Neural progenitor cell (in vitro differentiated cells): ENCODE data around the gene RETN. TPM values are rescaled to one million over a fixed set of nuclear protein-coding genes. Genes with fewer than 3 reads are reported as not detected.
A peak's percentile ranks its signal among the peaks of the same experiment; 100 is the strongest.

Experiments used
- DNase-seq: peaks from one replicate; pipeline ENCODE4 v3.0.0-alpha.2; 2016; ENCODE audit warnings: low spot score
- H2AFZ ChIP-seq: fragments of 200-600 bp; sonication (generic); replicated peaks from 2 replicates; pipeline ENCODE4 v1.6.1; 2016; ENCODE audit warnings: antibody characterized with exemption
- H3F3A ChIP-seq: fragments of 200-600 bp; sonication (generic); 2 replicates; pipeline ENCODE4 v1.6.1; 2016; ENCODE audit warnings: antibody characterized with exemption, low read depth
- H3K27ac ChIP-seq: fragments of 200-600 bp; sonication (generic); 2 replicates; pipeline ENCODE4 v1.5.1; 2016; ENCODE audit warnings: mild to moderate bottlenecking
- H3K27me3 ChIP-seq: fragments of 200-600 bp; sonication (generic); 2 replicates; pipeline ENCODE4 v1.6.1; 2016; ENCODE audit warnings: mild to moderate bottlenecking, moderate library complexity
- H3K36me3 ChIP-seq: fragments of 200-600 bp; sonication (generic); 2 replicates; pipeline ENCODE4 v1.5.1; 2016
- H3K4me1 ChIP-seq: fragments of 200-600 bp; sonication (generic); 2 replicates; pipeline ENCODE4 v1.6.1; 2016; ENCODE audit warnings: mixed run types
- H3K4me2 ChIP-seq: fragments of 200-600 bp; sonication (generic); 2 replicates; pipeline ENCODE4 v1.6.1; 2016
- H3K4me3 ChIP-seq: fragments of 200-600 bp; sonication (generic); 2 replicates; pipeline ENCODE4 v1.5.1; 2016
- H3K79me2 ChIP-seq: fragments of 200-600 bp; sonication (generic); 2 replicates; pipeline ENCODE4 v1.6.1; 2016; ENCODE audit warnings: low read depth
- H3K9ac ChIP-seq: fragments of 200-600 bp; sonication (generic); 2 replicates; pipeline ENCODE4 v1.6.1; 2016
- H3K9me3 ChIP-seq: fragments of 200-600 bp; sonication (generic); 2 replicates; pipeline ENCODE4 v1.5.1; 2016; ENCODE audit warnings: low read depth
- H4K20me1 ChIP-seq: fragments of 200-600 bp; sonication (generic); 2 replicates; pipeline ENCODE4 v1.6.1; 2016; ENCODE audit warnings: low read depth
- H3K27ac Mint-ChIP-seq: 3 replicates; pipeline ENCODE4 v1.8.0; 2021; ENCODE audit warnings: mixed read lengths
- H3K27me3 Mint-ChIP-seq: 2 replicates; pipeline ENCODE4 v1.8.0; 2022; ENCODE audit warnings: low read depth, mild to moderate bottlenecking, inconsistent platforms, moderate library complexity, mixed read lengths; ENCODE audit not compliant: insufficient read depth
- H3K36me3 Mint-ChIP-seq: 3 replicates; pipeline ENCODE4 v1.8.0; 2021; ENCODE audit warnings: mixed read lengths
- H3K4me1 Mint-ChIP-seq: 3 replicates; pipeline ENCODE4 v1.8.0; 2021; ENCODE audit warnings: mixed read lengths
- H3K4me3 Mint-ChIP-seq: 3 replicates; pipeline ENCODE4 v1.8.0; 2021; ENCODE audit warnings: mild to moderate bottlenecking, moderate library complexity, mixed read lengths
- H3K9me3 Mint-ChIP-seq: 3 replicates; pipeline ENCODE4 v1.8.0; 2020; ENCODE audit warnings: mixed read lengths
- EZH2 ChIP-seq: fragments of 200-600 bp; sonication (generic); IDR thresholded peaks from 2 replicates; pipeline ENCODE4 v1.6.1; 2017; ENCODE audit warnings: antibody characterized with exemption, mild to moderate bottlenecking, moderate library complexity
- EZH2phosphoT487 ChIP-seq: fragments of 200-600 bp; sonication (generic); IDR thresholded peaks from 2 replicates; pipeline ENCODE4 v1.6.1; 2017; ENCODE audit warnings: antibody characterized with exemption
- total RNA-seq: library from RNA; depleted of rRNA; stranded (reverse); fragments of >200 nt; gene quantifications from 2 replicates; pipeline ENCODE4 v1.2.3, GENCODE V29; 2015; ENCODE audit warnings: low replicate concordance
- TF ChIP-seq, protein P1 (sequence below): fragments of 200-600 bp; sonication (generic); IDR thresholded peaks from 2 replicates; pipeline ENCODE4 v1.5.1; 2017; ENCODE audit warnings: antibody characterized with exemption, mild to moderate bottlenecking

Gene RETN, protein sequence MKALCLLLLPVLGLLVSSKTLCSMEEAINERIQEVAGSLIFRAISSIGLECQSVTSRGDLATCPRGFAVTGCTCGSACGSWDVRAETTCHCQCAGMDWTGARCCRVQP
- total RNA-seq: not detected in 2 replicates

- Histone ChIP-seq H3K9me3 (no peaks in the 10 kb centered on the region), H4K20me1 (no peaks in the 10 kb centered on the region), H3K79me2 (no peaks in the 10 kb centered on the region), H3K9ac (no peak within 1 kb of the TSS), H2AFZ (no peak within 1 kb of the TSS), H3K27ac (no peak within 1 kb of the TSS), H3K27me3 (peaks cover 93% of the 10 kb centered on the region), H3K36me3 (no peaks in the 10 kb centered on the region), H3K4me3 (peak within 1 kb of the TSS; percentile 55), H3K4me1 (peaks cover 7% of the 10 kb centered on the region), H3K4me2 (peak within 1 kb of the TSS; percentile 85), H3F3A (peaks cover 4% of the 10 kb centered on the region)
- Mint-ChIP-seq H3K36me3 (no peaks in the 10 kb centered on the region), H3K4me3 (peak within 1 kb of the TSS; percentile 30), H3K27me3 (peaks cover 37% of the 10 kb centered on the region), H3K27ac (no peak within 1 kb of the TSS), H3K9me3 (no peaks in the 10 kb centered on the region), H3K4me1 (peaks cover 5% of the 10 kb centered on the region)
- no peak for DNase-seq
- TF ChIP-seq EZH2phosphoT487 (no peak), EZH2 (no peak)
- TF ChIP-seq, protein P1, sequence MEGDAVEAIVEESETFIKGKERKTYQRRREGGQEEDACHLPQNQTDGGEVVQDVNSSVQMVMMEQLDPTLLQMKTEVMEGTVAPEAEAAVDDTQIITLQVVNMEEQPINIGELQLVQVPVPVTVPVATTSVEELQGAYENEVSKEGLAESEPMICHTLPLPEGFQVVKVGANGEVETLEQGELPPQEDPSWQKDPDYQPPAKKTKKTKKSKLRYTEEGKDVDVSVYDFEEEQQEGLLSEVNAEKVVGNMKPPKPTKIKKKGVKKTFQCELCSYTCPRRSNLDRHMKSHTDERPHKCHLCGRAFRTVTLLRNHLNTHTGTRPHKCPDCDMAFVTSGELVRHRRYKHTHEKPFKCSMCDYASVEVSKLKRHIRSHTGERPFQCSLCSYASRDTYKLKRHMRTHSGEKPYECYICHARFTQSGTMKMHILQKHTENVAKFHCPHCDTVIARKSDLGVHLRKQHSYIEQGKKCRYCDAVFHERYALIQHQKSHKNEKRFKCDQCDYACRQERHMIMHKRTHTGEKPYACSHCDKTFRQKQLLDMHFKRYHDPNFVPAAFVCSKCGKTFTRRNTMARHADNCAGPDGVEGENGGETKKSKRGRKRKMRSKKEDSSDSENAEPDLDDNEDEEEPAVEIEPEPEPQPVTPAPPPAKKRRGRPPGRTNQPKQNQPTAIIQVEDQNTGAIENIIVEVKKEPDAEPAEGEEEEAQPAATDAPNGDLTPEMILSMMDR: no peak
Observed at GRCh38 chr19:7668842-7669241, at the start of gene RETN. TSS of gene RETN (plus strand) at chr19:7669049. CDS start at chr19:7669327, 278 bp downstream.

- Mint-ChIP-seq H3K27ac (no peak overlapping the region), H3K36me3 (peaks cover 16% of the 10 kb centered on the region), H3K9me3 (no peaks in the 10 kb centered on the region), H3K27me3 (peaks cover 7% of the 10 kb centered on the region), H3K4me3 (no peak overlapping the region), H3K4me1 (no peaks in the 10 kb centered on the region)
- Histone ChIP-seq H3K27me3 (no peaks in the 10 kb centered on the region), H3K4me3 (no peak overlapping the region), H3K9ac (no peak overlapping the region), H3K9me3 (no peaks in the 10 kb centered on the region), H3K36me3 (no peaks in the 10 kb centered on the region), H3K27ac (no peak overlapping the region), H3K79me2 (no peaks in the 10 kb centered on the region), H3F3A (no peaks in the 10 kb centered on the region), H3K4me1 (no peaks in the 10 kb centered on the region), H2AFZ (no peak overlapping the region), H4K20me1 (no peaks in the 10 kb centered on the region), H3K4me2 (no peak overlapping the region)
- DNase-seq: no peak
- TF ChIP-seq, protein P1: no peak
- TF ChIP-seq EZH2phosphoT487 (no peak), EZH2 (no peak)
Observed at GRCh38 chr19:7619671-7620441, 49.0 kb upstream of the RETN start.

- TF ChIP-seq EZH2phosphoT487 (no peak), EZH2 (no peak)
- TF ChIP-seq, protein P1: no peak
- Histone ChIP-seq H4K20me1 (no peaks in the 10 kb centered on the region), H3K27me3 (no peaks in the 10 kb centered on the region), H3K36me3 (no peaks in the 10 kb centered on the region), H3K4me3 (no peak overlapping the region), H3K27ac (no peak overlapping the region), H3K9ac (no peak overlapping the region), H3K79me2 (no peaks in the 10 kb centered on the region), H3K4me2 (no peak overlapping the region), H3F3A (no peaks in the 10 kb centered on the region), H2AFZ (no peak overlapping the region), H3K4me1 (no peaks in the 10 kb centered on the region), H3K9me3 (no peaks in the 10 kb centered on the region)
- no peak overlapping the region for H3K4me3 Mint-ChIP-seq
- DNase-seq: no peak
- H3K27ac Mint-ChIP-seq: no peak overlapping the region
- peaks cover 18% of the 10 kb centered on the region for H3K36me3 Mint-ChIP-seq
- H3K4me1 Mint-ChIP-seq: no peaks in the 10 kb centered on the region
- H3K27me3 Mint-ChIP-seq: peaks cover 9% of the 10 kb centered on the region
- no peaks in the 10 kb centered on the region for H3K9me3 Mint-ChIP-seq
Observed at GRCh38 chr19:7620442-7621412, 48.1 kb upstream of the RETN start.
